PC-3 (cell line): Measurements from ENCODE around the gene ADAMTSL2.

Experiments used
- EZH2 ChIP-seq: fragments of 300-600 bp; sonication (generic); IDR thresholded peaks from one replicate; pipeline ENCODE4 v1.6.1; 2017; ENCODE audit warnings: antibody characterized with exemption, mild to moderate bottlenecking, low read length; ENCODE audit not compliant: unreplicated experiment
- EZH2phosphoT487 ChIP-seq: fragments of 300-600 bp; sonication (generic); IDR thresholded peaks from 2 replicates; pipeline ENCODE4 v1.6.1; 2018; ENCODE audit warnings: mild to moderate bottlenecking, antibody characterized with exemption, low read length, borderline replicate concordance
- TF ChIP-seq, protein P1 (sequence below): fragments of 300-600 bp; sonication (generic); conservative IDR thresholded peaks from 2 replicates; pipeline ENCODE4 v1.5.1; 2017; ENCODE audit warnings: antibody characterized with exemption, low read depth, mild to moderate bottlenecking, low read length

DNA sequence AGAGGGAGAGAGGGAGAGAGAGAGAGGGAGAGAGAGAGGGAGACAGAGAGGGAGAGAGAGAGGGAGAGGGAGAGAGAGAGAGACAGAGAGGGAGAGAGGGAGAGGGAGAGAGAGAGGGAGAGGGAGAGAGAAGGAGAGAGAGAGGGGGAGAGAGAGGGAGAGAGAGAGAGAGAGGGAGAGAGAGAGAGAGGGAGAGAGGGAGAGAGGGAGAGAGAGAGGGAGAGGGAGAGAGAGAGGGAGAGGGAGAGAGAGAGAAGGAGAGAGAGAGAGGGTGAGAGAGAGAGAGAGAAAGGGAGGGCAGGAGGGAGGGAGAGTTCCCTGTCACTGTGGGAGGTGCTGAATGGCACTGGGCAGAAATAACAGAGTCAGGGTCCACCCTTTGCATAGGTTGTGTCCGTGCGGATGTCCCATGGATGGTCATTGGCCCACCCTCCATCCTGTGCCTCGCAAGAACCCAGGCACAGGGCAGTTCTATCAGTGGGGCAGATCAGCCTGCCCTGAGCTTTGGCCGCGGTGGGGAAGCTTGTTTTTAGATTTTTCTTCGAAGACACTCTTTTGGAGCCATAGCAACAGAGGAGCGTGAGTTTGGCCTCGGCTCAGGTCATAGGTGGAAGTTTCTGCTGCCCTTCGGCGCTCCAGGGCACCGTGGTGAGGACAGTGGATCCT is 30.1 kb downstream of the ADAMTSL2 start:
- TF ChIP-seq EZH2 (no peak), EZH2phosphoT487 (no peak)
- TF ChIP-seq, protein P1, sequence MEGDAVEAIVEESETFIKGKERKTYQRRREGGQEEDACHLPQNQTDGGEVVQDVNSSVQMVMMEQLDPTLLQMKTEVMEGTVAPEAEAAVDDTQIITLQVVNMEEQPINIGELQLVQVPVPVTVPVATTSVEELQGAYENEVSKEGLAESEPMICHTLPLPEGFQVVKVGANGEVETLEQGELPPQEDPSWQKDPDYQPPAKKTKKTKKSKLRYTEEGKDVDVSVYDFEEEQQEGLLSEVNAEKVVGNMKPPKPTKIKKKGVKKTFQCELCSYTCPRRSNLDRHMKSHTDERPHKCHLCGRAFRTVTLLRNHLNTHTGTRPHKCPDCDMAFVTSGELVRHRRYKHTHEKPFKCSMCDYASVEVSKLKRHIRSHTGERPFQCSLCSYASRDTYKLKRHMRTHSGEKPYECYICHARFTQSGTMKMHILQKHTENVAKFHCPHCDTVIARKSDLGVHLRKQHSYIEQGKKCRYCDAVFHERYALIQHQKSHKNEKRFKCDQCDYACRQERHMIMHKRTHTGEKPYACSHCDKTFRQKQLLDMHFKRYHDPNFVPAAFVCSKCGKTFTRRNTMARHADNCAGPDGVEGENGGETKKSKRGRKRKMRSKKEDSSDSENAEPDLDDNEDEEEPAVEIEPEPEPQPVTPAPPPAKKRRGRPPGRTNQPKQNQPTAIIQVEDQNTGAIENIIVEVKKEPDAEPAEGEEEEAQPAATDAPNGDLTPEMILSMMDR, result no peak
